ENCODE measurements around the gene MYO5B.

GRCh38 chr18:49980896-49981295, 214.1 kb downstream of the MYO5B start:
- no peak for TF ChIP-seq CTCF (optimal IDR thresholded peaks at IDR 0.05 in 1 of 3, IDR thresholded peaks at IDR 0.05 in 1 of 3, conservative IDR thresholded peaks at IDR 0.05 in 1 of 3; ENCODE audit: extremely low read depth in 1 of 3, insufficient read depth in 2 of 3, low read length in 3 of 3)
- TF ChIP-seq EZH2 (IDR thresholded peaks at IDR 0.05; ENCODE audit: low read length), result no peak

Data from keratinocyte (primary cell).